Adrenal gland (tissue), 12 donors: Measurements from ENCODE around the gene SLC48A1. TPM values are rescaled to one million over a fixed set of nuclear protein-coding genes. Genes with fewer than 3 reads are reported as not detected.
"Not testable (repeated sequence)": the region's sequence is repeated elsewhere in the genome, so short reads cannot be mapped to it uniquely, and the experiment has no call there.

ENCODE experiments used
- DNase-seq, 7 donors: peaks; one replicate each; pipeline ENCODE4 v3.0.0-alpha.2; 2019 to 2020
- H3K27ac ChIP-seq, 5 donors: fragments of 200-600 bp; sonication (generic) in 4 of 5; 1 replicate in 3 of 5; 2 replicates in 2 of 5; pipeline versions ENCODE4 v1.5.1 to v1.8.0; 2016 to 2020; ENCODE audit warnings: mild to moderate bottlenecking in 1 of 5
- H3K27me3 ChIP-seq: fragments of 200-600 bp; 2 replicates; pipeline ENCODE4 v1.8.0; 2021
- H3K36me3 ChIP-seq, 2 donors: fragments of 200-600 bp; replicated peaks in 1 of 2; 1 replicate in 1 of 2; 2 replicates in 1 of 2; pipeline versions ENCODE4 v1.5.1 to v1.8.0; 2018 to 2022
- H3K4me1 ChIP-seq, 2 donors: fragments of 200-600 bp; replicated peaks in 1 of 2; 1 replicate in 1 of 2; 2 replicates in 1 of 2; pipeline versions ENCODE4 v1.5.1 to v1.8.0; 2018 to 2021
- H3K4me3 ChIP-seq, 4 donors: fragments of 200-600 bp; sonication (generic) in 3 of 4; one replicate each; pipeline ENCODE4 v1.5.1; 2016 to 2018
- H3K9me3 ChIP-seq, 3 donors: fragments of 200-600 bp; sonication (generic) in 1 of 3; replicated peaks in 1 of 3; 1 replicate in 2 of 3; 2 replicates in 1 of 3; pipeline versions ENCODE4 v1.5.1 to v1.8.0; 2016 to 2021
- POLR2A ChIP-seq, 2 donors: fragments of 450-650 bp; IDR thresholded peaks; one replicate each; pipeline ENCODE4 v1.6.1; 2017; ENCODE audit warnings: antibody characterized with exemption in 2 of 2, mild to moderate bottlenecking in 2 of 2, moderate library complexity in 1 of 2
- WGBS, 4 donors: extraction: QIAGEN DNeasy Blood & Tissue Kit in 2 of 4; methylation state at CpG; one replicate each; pipeline versions ENCODE4 v1.1.5 to v1.1.7; 2013 to 2017; 5-methylcytosine and 5-hydroxymethylcytosine counted together
- intact Hi-C, 2 donors: fragments of 100-400 bp; cut with DNase I; formaldehyde crosslinking; loops; one replicate each; pipeline versions ENCODE4 v1.14.1 to v1.15.0; 2022 to 2023
- polyA plus RNA-seq, 3 donors: library from polyadenylated mRNA; stranded (reverse); fragments of 200-250 nt in 2 of 3; fragments of 350-450 nt in 1 of 3; fragmentation: Illumina TruSeq in 1 of 3; extraction: RNeasy Lipid Tissue Mini Kit (QIAGEN cat#74804) in 1 of 3; gene quantifications; one replicate each; pipeline ENCODE4 v1.2.3, GENCODE V29; 2013 to 2014
- total RNA-seq, 9 donors: library from RNA; depleted of rRNA in 4 of 9; stranded (reverse); fragments of >200 nt in 4 of 9; fragments of 120-200 nt in 1 of 9; fragmentation: NEBNext Ultra II Directional in 1 of 9; extraction: Animal tissue kit (Norgen Biotek cat#: 25700) in 1 of 9; gene quantifications; one replicate each; pipeline versions ENCODE4 v1.1.0 to v1.2.4, GENCODE V29; 2013 to 2023
- TF ChIP-seq, protein P1 (sequence below), 6 experiments: fragments of 450-650 bp in 4 of 6; fragments of 200-600 bp in 2 of 6; sonication (generic) in 1 of 6; IDR thresholded peaks; 1 replicate in 5 of 6; 2 replicates in 1 of 6; pipeline versions ENCODE4 v1.5.1 to v1.8.0; 2016 to 2021; ENCODE audit warnings: antibody characterized with exemption in 6 of 6, mild to moderate bottlenecking in 2 of 6, moderate library complexity in 1 of 6
- donor health status: healthy with polysubstance abuse.
- donor health status: Bipolar disorder and iron deficiency.
- donor health status: DM: yes; HTN: yes; CAD: no.
- donor health status: DM: no; HTN: no; CAD: no.
- donor health status: DM: no; HTN: no; CAD: no.
- donor health status: DM: yes; HTN: yes; CAD: no.

SLC48A1 gene
- total and polyA plus RNA-seq, 12 donors, result 8.5 to 91.9 (median 57.5) TPM

DNA sequence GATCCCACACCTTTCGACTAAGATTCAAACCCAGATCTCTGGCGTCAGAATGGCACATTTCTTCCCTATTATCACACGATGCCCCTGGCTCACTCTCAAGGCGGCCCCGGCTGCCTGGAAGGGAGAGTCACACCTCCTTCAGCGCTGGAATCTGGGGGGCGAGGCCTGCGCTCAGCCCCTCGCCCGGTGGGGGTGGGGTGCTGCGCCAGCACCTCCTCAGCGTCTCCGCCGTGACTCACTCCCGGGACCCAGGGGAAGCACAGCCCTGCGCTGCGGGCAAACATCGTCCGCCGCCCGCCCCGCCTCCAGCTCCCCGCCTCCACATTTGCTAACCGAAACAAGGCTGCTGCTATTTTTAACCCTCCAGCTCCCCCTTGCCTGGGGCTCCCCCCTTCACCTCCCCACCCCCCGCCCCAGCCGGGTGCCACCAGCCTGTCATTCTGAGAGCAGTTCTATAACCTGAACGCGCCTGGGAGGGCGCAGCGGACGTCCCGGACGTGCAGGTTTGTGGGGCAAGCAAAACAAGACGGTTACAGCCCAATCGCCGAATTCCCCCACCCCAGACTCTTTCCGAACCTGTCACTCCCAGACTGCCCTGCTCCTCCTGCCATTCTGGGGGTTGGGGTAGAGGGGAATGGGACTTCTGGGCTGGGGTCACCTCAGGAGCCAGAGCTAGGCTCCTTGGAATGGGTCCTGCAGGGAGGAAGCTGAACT, 39.9 kb downstream of the SLC48A1 start:
- 0 to 2% (median 1%) methylated on average over 6 to 37 of the region's 37 CpGs for WGBS, 4 donors
- peak; percentile 91 to 96 (median 94) for DNase-seq
- peak overlapping the region; percentile 69 to 98 (median 96) for H3K27ac ChIP-seq
- H3K4me1 ChIP-seq, result peaks cover 94 to 100% of the 10 kb centered on the region in 2 donors
- peak overlapping the region in 2 of 4 donors; percentile 18 to 51 for H3K4me3 ChIP-seq
- no peaks in the 10 kb centered on the region for H3K27me3 ChIP-seq
- H3K9me3 ChIP-seq, result no peaks in the 10 kb centered on the region
- peak; percentile 29 to 57 for TF ChIP-seq POLR2A (IDR thresholded peaks at IDR 0.05)
- TF ChIP-seq, protein P1, sequence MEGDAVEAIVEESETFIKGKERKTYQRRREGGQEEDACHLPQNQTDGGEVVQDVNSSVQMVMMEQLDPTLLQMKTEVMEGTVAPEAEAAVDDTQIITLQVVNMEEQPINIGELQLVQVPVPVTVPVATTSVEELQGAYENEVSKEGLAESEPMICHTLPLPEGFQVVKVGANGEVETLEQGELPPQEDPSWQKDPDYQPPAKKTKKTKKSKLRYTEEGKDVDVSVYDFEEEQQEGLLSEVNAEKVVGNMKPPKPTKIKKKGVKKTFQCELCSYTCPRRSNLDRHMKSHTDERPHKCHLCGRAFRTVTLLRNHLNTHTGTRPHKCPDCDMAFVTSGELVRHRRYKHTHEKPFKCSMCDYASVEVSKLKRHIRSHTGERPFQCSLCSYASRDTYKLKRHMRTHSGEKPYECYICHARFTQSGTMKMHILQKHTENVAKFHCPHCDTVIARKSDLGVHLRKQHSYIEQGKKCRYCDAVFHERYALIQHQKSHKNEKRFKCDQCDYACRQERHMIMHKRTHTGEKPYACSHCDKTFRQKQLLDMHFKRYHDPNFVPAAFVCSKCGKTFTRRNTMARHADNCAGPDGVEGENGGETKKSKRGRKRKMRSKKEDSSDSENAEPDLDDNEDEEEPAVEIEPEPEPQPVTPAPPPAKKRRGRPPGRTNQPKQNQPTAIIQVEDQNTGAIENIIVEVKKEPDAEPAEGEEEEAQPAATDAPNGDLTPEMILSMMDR (IDR thresholded peaks at IDR 0.05), result no peak
- intact Hi-C loops, result no loop called here
- peaks cover 0 to 4% of the 10 kb centered on the region in 2 donors for H3K36me3 ChIP-seq

DNA sequence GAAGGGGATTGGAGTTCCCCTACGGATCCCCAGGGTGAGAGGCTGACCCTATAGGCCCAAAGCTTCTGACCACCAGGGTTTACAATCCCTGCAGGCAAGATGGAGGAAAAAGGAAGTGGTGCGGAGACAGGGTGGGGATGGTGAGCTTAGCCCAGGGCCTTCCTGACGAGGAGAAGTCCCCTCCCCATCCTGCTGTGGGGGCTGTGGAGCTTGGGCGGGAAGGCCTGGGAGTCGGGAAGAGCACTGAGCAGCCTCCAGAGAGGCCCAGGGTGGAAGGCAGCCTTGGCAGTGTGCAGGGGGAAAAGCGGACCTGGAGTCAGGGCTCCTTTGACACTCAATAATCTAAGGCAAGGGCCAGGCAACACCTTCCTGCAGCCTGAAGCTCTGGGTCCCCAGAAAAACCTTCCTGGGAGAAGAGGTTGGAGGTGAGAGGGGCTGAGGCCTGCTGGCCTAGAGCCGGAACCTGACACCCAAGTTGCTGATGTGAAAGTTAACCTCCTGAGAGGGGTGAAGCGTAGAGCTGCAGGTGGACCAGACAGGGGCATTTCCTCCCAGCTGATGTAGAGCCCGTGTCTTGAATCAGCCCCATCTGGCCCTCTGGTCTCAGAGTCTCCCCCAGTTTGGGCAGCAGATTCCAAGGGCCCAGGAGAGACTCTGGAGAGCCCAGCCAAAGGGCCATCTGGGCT, 40.6 kb downstream of the SLC48A1 start:
- Histone ChIP-seq H3K27me3 (no peaks in the 10 kb centered on the region), H3K9me3 (no peaks in the 10 kb centered on the region), H3K4me3 (peak overlapping the region in 2 of 4 donors; percentile 18 to 51), H3K4me1 (peaks cover 94 to 100% of the 10 kb centered on the region in 2 donors), H3K27ac (peak overlapping the region; percentile 69 to 98 (median 96)), H3K36me3 (peaks cover 0 to 4% of the 10 kb centered on the region in 2 donors)
- TF ChIP-seq, protein P1 (IDR thresholded peaks at IDR 0.05), result no peak
- no peak for TF ChIP-seq POLR2A (IDR thresholded peaks at IDR 0.05)
- DNase-seq, result peak in 1 of 7 donors; percentile 27
- intact Hi-C loops, result no loop called here
- WGBS, 4 donors, result 45 to 50% (median 49%) methylated on average over 7 to 9 of the region's 9 CpGs

DNA sequence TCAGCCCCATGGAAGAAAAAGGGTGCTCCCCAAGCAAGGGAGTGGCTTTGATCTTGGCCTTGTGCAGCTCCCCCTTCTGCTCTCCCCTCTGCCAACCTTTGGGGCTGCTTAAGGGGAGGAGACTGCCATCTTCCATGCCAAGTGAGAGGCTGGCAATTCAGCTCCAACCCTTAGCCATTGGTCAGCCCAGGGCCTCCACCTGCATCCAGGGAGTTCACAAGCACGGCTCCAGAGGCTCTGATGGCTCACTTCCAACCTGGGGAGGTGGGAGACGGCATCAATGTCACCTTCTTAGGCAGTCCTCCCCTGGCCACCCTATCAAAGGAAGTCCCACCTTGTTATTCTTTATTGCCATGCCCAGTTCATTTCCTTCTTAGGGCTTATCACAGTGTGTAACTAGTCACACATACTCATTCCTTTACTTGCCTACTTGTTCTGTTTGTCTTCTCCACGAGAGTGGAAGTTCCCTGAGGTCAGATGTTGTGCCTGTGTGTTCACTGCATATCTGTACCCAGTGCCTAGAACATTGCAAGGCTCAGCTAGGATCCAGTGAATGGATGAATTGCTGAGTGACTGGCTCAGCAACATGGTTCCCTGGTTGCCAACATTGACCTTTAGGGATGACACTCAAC, 41.6 kb downstream of the SLC48A1 start:
- no peak overlapping the region for H3K4me3 ChIP-seq
- 53 to 68% (median 62%) methylated on average over 3 of the region's 3 CpGs for WGBS, 4 donors
- H3K27ac ChIP-seq, result peak overlapping the region; percentile 69 to 98 (median 96)
- peaks cover 86 to 90% of the 10 kb centered on the region in 2 donors for H3K4me1 ChIP-seq
- DNase-seq, result peak in 1 of 7 donors; percentile 23
- intact Hi-C loops, result no loop called here
- H3K27me3 ChIP-seq, result no peaks in the 10 kb centered on the region
- TF ChIP-seq, protein P1 (IDR thresholded peaks at IDR 0.05), result no peak
- no peak for TF ChIP-seq POLR2A (IDR thresholded peaks at IDR 0.05)
- H3K36me3 ChIP-seq, result peaks cover 0 to 4% of the 10 kb centered on the region in 2 donors
- H3K9me3 ChIP-seq, result no peaks in the 10 kb centered on the region

DNA sequence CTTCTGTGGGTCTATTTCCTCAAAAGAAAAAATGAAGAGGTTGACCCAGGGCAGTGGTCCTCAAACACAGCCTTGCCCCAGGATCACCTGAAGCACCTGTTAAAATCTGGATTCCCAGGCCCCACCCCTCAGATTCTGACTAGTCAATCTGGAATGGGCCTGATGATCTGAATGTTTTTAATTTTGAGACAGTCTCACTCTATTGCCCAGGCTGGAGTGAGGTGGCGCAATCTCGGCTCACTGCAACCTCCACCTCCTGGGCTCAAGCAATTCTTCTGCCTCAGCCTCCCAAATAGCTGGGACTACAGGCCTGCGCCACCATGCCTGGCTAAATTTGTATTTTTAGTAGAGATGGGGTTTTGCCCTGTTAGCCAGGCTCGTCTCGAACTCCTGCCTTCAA, 42.4 kb downstream of the SLC48A1 start:
- H3K27me3 ChIP-seq, H3K9me3 ChIP-seq, DNase-seq, H3K4me3 ChIP-seq, H3K36me3 ChIP-seq, intact Hi-C loops: not testable (repeated sequence)
- WGBS, 4 donors, result 88 to 93% (median 92%) methylated on average over 4 to 5 of the region's 5 CpGs
- H3K4me1 ChIP-seq, result peaks cover 82% of the 10 kb centered on the region in 2 donors
- H3K27ac ChIP-seq, result peak overlapping the region in 3 of 5 donors; percentile 23 to 98 (median 97)
